GM13976 (cell line): ENCODE results near the gene PAIP2.

Experiments used
- DNase-seq: peaks from one replicate; pipeline ENCODE4 v3.0.0; 2012; ENCODE audit warnings: low spot score
- CTCF ChIP-seq: IDR thresholded peaks from 2 replicates; pipeline ENCODE4 v1.5.1; 2012; ENCODE audit warnings: borderline replicate concordance, mild to moderate bottlenecking; ENCODE audit not compliant: insufficient read depth; ENCODE audit errors: extremely low read depth, missing control alignments, control extremely low read depth
- in situ Hi-C: fragments of 300-500 bp; cut with MboI; formaldehyde crosslinking; loops from one replicate; pipeline ENCODE4 v1.12.0; 2022; ENCODE audit warnings: low sequenced_read_pairs, mixed read lengths, inconsistent platforms; ENCODE audit not compliant: unreplicated experiment

Gene PAIP2

GRCh38 chr5:139387611-139388197 is 46.0 kb downstream of the PAIP2 start:
- TF ChIP-seq CTCF = no peak
- peak; percentile 31 for DNase-seq
- in situ Hi-C loops = no loop called here

- TF ChIP-seq CTCF = no peak
- in situ Hi-C loops = no loop called here
- DNase-seq = peak; percentile 64
Measured at GRCh38 chr5:139388198-139388821, 46.7 kb downstream of the PAIP2 start.

- TF ChIP-seq CTCF = no peak
- in situ Hi-C loops = no loop called here
- peak; percentile 93 for DNase-seq
Measured at GRCh38 chr5:139389701-139390638, 48.3 kb downstream of the PAIP2 start, which contains the start of gene MZB1. Gene MZB1 (minus strand): TSS chr5:139389913. CDS start chr5:139389856, 57 bp downstream.

- TF ChIP-seq CTCF = no peak
- in situ Hi-C loops = no loop called here
- DNase-seq = no peak
Measured at GRCh38 chr5:139390639-139391569, 49.2 kb downstream of the PAIP2 start.

- no peak for TF ChIP-seq CTCF
- in situ Hi-C loops = no loop called here
- peak; percentile 60 for DNase-seq
Measured at GRCh38 chr5:139391570-139392323, 50.1 kb downstream of the PAIP2 start.
